ENCODE measurements around the gene SFXN3.

The SFXN3 gene

DNA sequence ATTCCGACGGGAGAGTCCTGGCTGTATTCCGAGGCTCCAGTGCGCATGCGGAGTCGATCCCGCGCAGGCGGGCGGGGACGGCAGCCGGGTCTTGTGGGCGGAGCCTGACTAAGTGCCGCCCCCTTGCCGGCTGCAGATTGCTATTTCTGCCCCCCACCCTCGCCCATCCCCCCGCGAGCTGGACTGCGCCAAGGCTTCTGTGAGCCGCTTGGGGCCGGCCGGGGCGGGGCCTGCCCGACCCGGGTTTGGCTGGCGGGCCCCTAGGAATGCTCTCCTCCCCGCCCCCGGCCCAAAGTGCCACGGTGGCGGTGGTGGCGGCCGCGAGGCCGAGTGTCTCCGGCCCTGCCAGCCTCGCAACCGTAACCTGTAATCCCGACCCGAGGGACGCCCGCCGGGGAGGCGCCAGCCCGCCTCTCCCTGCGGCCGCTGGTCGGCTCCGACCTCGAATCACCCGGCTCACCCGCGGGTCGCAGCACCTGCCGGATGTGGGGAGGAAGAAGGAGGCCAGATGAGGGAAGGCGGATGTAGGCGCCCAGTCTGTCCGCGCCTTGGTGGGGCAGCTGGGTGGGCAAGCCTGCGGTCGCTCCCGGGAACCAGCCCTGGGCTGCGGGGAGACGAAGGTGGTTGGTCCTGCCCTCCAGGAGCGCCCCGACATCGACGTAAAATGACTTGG is 30.1 kb downstream of the SFXN3 start:
- peak; percentile 87 for DNase-seq

DNA sequence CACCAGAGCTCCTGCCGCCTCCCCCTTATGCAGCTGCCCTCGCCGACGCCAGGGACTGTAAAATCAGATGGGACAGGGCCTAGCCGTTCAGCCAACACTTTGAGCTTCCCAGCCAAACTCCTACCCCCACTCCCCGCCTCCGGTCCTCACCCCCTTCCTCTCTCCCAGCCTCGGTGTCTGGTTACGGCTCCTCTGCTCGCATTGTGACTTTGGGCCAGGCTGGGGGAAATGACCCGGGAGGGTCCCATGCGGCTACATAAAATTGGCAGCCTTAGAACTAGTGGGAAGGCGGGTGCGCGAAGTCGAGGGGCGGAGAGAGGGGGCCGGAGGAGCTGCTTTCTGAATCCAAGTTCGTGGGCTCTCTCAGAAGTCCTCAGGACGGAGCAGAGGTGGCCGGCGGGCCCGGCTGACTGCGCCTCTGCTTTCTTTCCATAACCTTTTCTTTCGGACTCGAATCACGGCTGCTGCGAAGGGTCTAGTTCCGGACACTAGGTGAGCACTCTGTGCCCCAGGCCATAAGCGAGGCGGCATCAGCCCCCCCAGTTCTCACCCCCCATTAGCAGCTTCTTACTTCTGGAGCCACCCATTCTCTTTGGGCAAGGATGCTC is 30.7 kb downstream of the SFXN3 start, which contains the start of gene KAZALD1:
Gene KAZALD1, plus strand, starts transcription at position 366 of the 608 bp plus-strand sequence. CDS start 604 bp downstream, outside the sequence.
- no peak for DNase-seq

DNA sequence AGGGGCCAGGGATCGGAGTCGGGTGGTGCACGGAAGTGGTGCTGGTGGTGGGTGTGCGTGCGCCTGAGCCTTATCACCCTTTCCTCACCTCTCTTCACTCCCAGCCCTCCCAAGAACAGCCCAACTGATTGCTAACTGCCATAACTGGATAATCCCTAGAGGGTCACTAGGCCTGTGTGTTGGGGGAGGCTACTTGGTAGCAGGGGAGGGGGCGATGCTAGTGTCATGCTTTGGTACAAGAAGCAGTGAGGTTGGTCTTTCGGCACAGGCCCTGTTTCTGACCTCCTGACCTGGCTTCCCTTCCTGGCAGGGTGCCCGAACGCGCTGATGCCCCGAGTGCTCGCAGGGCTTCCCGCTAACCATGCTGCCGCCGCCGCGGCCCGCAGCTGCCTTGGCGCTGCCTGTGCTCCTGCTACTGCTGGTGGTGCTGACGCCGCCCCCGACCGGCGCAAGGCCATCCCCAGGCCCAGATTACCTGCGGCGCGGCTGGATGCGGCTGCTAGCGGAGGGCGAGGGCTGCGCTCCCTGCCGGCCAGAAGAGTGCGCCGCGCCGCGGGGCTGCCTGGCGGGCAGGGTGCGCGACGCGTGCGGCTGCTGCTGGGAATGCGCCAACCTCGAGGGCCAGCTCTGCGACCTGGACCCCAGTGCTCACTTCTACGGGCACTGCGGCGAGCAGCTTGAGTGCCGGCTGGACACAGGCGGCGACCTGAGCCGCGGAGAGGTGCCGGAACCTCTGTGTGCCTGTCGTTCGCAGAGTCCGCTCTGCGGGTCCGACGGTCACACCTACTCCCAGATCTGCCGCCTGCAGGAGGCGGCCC is 31.4 kb downstream of the SFXN3 start:
- DNase-seq, result no peak

DNA sequence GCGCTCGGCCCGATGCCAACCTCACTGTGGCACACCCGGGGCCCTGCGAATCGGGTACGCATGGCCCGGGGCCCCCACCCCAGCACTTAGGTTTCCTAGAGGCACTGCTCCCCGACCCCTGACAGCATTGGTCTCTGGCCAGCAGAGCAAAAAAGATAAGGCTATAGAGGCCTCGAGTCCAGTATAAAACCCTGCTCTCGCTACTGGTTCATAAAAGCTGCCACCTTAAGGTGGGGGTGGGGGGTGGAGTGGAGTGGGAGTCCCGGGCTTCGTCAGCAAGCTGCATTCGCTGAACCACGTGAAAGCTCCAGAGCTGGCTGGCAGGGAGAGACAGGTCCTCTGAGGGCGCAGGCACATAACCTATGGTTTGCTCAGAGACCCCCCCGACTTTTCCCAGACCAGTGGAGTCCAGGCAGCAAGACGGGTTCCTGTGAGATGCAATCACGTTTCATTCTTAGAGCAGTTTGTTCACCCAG is 32.1 kb downstream of the SFXN3 start:
- no peak for DNase-seq

DNA sequence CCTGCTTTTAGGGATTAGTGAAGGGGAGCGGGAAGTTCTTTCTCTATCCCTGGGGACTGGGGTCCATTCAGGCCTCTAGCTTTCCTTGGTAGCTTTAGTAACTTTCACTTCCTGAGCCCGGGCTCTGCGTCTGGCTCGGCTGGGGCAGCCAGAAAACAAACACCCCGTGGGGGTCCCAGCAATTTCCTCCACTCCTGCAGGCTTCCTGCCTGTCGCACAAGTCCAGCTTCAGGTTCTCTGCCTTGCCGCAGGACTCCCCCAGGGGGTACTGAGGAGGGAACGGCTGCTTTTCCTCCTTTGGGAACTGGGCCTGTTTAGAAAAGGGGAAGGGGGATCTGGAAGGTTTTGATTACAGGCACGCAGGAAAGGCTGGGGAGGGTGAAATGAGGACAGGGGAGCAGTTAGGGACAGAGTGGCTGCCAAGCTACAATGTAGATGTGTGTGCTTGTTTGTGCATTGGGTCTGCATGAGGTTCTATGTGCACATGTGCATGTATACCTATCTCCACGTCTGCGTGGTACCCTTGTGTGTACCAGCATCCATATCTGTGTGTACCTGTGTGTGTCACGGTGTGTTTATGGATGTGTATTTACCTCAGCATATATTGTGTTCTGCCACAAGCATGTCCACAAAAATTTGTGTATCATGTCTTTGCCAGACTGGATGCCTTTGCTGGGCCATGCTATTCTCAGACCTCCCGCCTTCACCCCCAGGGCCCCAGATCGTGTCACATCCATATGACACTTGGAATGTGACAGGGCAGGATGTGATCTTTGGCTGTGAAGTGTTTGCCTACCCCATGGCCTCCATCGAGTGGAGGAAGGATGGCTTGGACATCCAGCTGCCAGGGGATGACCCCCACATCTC is 32.7 kb downstream of the SFXN3 start:
- no peak for DNase-seq

DNA sequence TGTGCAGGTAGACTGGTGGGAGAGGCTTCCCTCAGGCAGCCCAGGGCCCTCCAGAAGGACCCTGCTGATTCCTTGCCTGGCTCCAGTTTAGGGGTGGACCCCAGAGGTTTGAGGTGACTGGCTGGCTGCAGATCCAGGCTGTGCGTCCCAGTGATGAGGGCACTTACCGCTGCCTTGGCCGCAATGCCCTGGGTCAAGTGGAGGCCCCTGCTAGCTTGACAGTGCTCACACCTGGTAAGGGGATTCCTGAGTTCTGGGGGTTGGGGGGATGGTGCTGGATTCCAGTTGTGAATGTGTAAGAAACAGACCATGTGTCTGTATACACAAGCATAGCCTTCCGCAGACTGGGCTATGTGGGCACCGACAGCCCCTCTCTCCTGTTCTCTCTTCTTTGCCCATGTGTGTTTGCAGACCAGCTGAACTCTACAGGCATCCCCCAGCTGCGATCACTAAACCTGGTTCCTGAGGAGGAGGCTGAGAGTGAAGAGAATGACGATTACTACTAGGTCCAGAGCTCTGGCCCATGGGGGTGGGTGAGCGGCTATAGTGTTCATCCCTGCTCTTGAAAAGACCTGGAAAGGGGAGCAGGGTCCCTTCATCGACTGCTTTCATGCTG is 33.5 kb downstream of the SFXN3 start:
- no peak for DNase-seq

DNA sequence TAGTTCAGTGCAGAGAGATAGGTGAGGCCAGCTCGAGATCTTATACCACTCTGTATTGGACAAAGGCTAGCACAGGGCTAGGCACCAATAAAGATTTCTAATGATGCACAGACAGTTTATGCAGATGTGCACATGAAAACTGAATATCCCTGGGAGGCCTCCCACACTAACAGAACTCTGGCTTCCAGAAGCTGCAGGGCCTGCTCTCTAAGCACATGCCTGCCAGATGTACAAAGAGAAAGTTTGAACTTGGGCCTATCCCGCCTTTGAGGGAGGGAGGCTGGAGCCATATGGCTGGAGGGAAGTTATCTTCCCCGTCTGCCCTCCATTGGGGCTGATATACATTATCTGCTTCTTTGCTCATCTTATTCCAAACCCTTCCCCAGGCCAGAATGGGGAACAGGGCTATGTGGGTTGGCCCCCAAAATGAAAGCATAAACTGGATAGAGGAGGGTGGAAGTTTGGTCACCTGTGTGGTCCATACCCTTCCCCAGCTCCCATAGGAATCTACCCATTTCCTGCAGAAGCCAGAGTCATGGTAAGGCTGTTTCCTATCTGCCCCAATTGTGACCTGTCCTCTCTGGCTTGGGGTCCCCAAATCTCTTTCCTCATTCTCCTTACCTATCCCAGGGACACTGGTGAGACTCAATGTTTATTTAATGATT is 34.6 kb downstream of the SFXN3 start:
- DNase-seq, result no peak

DNA sequence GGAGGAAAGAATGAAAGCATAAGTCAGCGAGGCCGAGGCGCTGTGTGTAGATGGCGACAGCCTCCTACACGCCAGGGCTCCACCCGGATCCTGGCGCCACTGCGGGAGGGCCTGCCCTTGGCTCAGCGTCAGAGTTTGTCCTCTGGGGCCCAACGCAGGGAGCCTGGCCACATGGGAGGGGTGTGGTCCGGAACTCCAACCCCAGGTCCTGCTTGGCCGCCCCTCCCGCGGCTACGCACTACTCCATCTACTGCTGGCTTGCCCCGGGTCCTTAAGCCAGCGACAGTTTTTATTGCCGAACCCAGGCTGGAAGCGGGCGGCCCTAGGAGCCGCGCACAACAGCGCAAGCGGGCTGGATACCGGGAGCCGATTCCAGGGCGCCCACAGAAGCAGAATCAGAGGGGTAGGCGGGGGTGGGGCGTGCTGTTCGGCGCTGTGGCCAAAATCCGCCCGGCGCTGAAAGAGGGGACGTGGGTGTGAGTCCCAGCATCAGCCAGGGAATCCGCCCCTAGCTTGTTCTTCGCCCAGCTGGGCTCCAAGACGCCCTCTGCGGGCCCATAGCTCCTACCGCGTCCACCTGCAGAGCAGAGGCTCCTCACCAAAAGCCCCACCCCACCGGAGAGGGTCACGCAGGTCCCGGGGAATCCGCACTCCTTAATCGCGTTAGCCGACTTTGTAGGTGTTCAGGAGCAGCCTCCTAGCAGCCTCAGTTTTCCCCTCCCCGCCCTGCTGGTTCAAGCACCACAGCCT is 35.3 kb downstream of the SFXN3 start:
- DNase-seq, result peak; percentile 32

DNA sequence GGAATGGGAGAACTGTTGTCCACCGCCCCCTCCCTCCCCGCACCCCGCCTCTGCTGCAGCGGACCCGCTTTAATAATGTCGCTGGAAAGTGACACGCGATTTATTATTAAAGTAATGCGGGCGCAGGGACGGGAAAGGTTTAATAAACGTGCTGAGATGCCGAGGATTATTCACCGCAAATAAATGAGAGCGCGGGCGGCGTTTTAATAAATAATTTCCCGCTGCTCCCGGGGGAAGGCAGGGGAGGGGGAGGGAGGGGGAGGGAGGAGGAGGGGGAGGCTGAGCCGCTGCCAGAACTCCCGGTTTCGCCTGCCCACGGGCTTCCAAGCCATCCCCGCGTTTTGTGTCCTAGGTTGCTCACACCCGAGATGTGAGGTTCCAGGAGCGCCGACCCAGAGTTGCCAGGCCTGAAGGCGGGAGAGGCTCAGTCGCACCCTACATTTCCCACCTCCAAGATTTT is 35.9 kb downstream of the SFXN3 start:
- DNase-seq, result no peak

DNA sequence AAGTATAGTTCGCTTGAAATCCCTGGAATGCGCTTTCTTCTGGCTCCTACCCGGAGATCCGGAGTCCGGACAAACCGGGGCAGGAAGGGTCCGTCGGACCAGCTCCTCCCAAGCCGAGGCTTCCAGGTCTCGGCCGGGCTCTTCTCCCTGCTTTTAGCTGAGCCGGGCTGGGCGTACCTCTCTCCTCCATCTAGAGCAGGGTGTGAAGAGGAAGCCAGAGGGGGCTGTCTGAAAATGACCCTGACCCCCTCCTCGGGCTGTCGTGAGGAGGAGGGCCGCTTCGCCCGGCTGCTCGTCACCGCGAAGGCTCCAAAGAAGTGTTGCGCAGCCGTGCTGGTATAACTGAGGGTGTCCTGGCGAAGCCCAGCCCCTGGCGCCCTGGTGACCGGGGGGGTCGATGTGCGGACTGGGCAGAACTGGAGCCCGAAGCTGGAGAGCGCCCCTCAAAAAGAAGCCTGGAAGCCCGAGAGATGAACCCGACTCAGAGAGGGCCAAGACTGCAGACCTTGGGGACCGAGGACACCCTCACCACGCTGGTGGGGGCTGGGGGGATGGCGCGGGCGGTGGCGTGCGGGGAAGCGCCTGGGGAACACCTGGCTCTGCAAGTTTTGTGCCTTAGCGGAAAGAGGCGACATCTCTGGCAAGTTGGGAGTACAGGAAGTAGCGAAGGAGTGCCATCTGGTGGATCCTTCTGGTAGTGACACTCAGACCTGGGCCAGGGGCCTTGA is 36.5 kb downstream of the SFXN3 start:
- peak; percentile 71 for DNase-seq

DNA sequence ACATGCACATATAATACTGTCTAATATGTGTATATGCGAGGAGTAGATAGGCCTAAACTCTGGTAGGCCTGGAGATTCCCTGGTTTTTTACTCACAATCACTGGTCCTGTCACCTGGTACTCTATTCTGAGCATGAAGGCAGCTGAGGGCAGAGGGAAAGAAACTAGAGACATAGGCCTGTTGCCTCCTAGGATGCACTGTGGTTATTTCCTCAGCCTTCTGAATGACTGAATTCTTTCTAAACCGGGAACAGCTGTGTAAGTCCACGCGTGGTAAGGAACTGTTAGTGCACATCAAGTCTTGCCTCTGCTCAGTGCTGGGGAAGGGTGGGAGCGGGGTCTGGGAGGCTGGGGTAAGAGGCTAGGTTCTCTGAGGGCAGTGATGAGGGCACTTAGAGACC is 38.4 kb downstream of the SFXN3 start:
- DNase-seq, result no peak

DNA sequence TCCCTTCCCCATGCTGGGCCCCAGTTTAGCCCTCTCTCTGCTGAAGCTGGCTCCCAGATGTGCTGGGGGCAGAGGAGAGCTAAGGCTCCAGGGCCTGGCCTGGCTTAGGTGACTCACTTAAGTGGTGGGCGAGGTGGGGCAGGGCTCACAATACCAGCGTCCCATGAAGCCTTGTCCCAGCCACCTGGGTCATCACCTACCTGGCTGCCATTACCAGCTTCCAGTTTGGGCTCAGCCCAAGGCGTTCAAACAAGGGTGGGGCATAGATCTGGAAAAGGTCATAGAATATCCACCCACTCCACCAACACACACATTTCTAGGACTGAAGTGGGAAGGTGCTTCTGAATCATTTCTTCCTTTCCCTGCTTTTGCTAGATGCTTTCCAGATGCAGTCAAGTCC is 39.1 kb downstream of the SFXN3 start:
- no peak for DNase-seq

DNA sequence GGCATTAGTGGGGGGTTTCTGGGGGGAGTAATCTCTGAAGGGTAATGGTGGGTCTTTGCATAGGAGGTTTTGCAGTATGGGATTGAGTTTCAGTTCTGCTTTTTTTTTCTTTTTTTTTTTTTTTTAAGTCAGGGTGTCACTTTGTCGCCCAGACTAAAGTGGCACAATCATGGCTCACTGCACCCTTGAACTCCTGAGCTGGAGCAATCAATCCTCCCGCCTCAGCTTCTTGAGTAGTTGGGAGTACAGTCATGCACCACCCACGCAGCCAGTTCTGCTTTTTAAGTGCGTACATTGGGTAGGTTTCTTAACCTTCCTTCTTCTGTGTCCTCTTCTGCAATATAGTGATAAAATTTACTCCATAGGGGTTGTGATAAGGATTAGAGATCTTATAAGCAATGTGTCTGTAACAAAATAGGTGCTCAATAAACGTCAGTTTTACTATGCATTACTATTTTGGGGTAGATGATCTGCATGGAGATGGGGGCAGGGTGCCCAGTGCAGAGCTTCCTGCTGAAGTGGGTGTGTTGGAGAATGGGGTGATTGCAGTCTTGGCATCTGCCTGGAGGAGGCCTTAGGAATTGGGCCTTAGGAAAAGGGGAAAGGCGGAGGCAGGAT is 40.3 kb downstream of the SFXN3 start:
- DNase-seq, result no peak

DNA sequence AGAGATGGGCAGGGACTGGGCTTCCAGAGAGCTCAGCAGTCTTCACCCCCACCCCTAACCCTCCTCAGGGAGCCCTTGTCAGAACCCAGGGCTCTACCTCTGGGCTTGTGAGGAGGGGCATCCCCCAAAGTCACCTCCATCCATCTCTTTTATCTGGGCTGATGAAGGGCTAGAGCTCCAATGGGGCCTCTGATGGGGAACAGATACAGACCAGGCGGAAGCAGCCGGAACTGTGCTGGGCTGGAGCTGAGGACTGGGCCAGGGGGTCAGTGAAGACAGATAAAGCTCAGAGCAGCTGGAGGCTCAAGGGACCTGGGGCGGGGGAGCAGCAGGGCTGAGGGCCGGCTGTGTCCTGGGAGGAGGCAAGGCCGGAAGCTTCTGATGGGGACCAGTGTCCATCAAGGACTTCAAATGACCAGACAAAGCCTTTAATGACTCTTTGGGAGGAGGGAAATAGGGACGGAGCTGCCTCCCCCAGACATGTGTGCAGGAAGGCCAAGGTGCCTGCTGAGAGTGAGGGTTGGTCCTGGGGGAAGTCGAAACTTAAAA is 40.9 kb downstream of the SFXN3 start:
- no peak for DNase-seq

DNA sequence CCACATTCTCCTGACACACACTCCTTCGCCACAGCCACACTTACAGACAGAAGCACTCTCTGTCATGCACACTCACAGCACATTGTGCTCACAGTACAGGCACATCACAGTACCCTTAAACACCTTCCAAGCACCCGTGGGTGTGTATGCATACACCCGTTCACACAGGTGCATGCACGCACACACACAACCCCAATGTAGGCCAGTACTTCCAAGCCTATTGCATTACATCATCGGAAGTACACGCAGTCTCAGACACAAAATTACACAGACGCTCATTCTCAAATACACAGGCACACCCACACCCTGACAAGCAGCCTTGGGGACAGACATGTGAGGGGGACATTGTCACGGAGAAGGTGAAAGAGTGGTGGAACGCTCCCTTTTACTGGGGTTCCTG is 41.9 kb downstream of the SFXN3 start:
- DNase-seq, result no peak

DNA sequence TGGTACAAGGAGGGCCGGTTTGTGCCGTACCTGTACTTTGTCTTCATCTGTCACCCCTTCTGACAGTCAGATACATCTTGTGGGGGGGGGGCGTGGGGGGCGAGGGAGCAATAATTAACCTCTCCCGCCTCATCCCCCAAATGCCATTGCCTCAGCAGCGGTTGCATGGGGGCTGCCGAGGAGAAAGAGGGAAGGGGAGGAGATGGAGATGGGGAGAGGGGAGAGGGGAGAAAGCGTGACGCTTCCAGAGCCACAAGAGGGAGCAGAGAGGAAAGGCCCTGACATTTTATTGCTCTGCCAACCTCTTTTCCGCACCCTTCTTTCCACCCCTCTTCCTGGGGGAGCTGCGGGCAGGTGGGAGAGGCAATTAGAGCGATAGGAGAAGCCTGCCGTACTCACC is 42.6 kb downstream of the SFXN3 start:
- DNase-seq, result no peak

DNA sequence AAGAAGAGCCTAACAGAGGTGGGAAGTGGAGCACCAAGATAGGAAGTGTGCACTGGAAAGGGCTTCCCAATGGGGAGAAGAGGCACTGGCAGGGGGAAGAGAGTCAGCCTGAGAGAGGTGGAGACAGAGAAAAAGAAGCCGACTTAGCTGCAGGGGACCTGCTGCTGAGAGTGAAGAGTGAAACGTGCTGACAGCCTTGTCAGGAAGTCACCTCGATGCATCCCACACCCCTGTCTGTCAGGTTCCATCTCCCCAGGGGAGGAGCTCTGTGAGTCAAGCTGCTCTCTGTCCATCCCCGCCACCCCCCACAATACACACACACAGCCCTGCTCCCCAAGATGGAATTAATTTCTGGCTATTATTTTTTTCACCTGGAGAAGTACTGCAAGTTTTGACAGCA is 44.7 kb downstream of the SFXN3 start:
- DNase-seq, result no peak

DNA sequence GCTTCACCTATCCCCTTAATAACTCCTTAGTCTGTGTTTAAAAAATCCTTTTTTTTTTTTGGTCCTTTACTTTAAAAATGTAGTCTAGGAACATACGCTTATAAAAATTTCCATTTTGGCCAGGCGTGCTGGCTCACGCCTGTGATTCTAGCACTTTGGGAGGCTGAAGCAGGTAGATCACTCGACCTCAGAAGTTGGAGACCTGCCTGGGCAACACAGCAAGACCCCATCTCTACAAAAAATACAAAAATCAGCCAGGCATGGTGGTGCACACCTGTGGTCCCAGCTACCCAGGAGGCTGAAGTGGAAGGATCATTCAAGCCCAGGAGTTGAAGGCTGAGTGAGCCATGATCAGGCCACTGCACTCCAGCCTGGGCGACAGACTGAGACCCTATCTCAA is 45.6 kb downstream of the SFXN3 start:
- no peak for DNase-seq

DNA sequence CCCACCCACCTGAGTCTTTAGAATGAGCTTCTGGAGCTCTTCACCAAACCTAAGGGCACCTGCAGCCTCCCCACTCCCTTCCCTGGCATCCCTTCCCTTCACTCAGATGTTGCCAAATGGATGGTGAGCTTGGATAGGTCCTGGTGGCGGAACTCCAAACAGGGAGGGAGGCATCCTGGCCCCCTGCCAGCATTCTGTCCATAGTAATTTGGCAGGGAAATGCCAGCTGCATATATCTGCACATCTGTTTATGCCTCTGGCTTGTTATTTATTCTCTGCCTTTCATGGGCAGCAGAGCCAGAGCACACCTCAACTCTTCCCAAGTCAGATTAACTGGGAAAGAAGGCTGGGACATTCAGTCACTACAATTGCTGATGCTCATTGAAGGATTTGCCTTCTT is 48.8 kb downstream of the SFXN3 start:
- DNase-seq, result no peak

All from activated T-cell treated with anti-CD3 and anti-CD28 coated beads for 4 hours (primary cell).